Parathyroid adenoma (tissue), 2 donors: Measurements from ENCODE around the gene MOGAT2.

ENCODE experiments used
- H2AFZ ChIP-seq: fragments of 300-600 bp; sonication (generic); one replicate; pipeline ENCODE4 v1.7.0; 2017; ENCODE audit warnings: antibody characterized with exemption, mild to moderate bottlenecking
- H3K27ac ChIP-seq: fragments of 300-600 bp; sonication (generic); one replicate; pipeline ENCODE4 v1.7.0; 2017
- H3K27me3 ChIP-seq: fragments of 300-600 bp; sonication (generic); one replicate; pipeline ENCODE4 v1.7.0; 2017; ENCODE audit warnings: low read length; ENCODE audit not compliant: control insufficient read depth, insufficient read depth
- H3K36me3 ChIP-seq: fragments of 300-600 bp; sonication (generic); one replicate; pipeline ENCODE4 v1.7.0; 2017; ENCODE audit warnings: low read length; ENCODE audit not compliant: control insufficient read depth, insufficient read depth
- H3K4me1 ChIP-seq: fragments of 300-600 bp; sonication (generic); one replicate; pipeline ENCODE4 v1.7.0; 2017; ENCODE audit warnings: control low read depth
- H3K4me2 ChIP-seq: fragments of 300-600 bp; sonication (generic); one replicate; pipeline ENCODE4 v1.7.0; 2017; ENCODE audit warnings: low read length
- H3K4me3 ChIP-seq: fragments of 300-600 bp; sonication (generic); one replicate; pipeline ENCODE4 v1.7.0; 2017; ENCODE audit warnings: low read depth, low read length
- H3K79me2 ChIP-seq: fragments of 300-600 bp; sonication (generic); one replicate; pipeline ENCODE4 v1.7.0; 2017; ENCODE audit warnings: control low read depth
- H3K9ac ChIP-seq: fragments of 300-600 bp; sonication (generic); one replicate; pipeline ENCODE4 v1.7.0; 2017; ENCODE audit warnings: mild to moderate bottlenecking
- H3K9me3 ChIP-seq: fragments of 300-600 bp; sonication (generic); one replicate; pipeline ENCODE4 v1.7.0; 2017; ENCODE audit warnings: low read length; ENCODE audit not compliant: control insufficient read depth
- CTCF ChIP-seq: fragments of 300-600 bp; sonication (generic); IDR thresholded peaks from one replicate; pipeline ENCODE4 v1.7.0; 2017; ENCODE audit warnings: antibody characterized with exemption, mild to moderate bottlenecking
- donor health status: primary hyperparathyroidism.

Gene MOGAT2

DNA sequence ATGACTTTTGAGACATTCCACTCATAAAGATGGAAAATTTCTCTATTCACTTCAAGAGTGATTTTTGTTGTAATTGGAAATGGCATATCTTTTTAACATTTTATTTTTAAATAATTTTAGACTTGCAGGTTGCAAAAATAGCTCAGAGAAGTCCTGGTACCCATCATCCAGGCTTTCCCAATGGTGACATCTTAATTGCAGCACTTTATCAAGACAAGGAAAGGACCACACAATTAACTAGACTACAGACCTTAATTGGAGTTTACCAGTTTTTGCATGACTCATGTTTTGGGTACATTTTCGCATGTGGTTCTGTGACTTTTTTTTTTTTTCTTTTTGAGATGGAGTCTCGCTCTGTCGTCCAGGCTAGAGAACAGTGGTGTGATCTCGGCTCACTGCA is 25.8 kb upstream of the MOGAT2 start:
- no peaks in the 10 kb centered on the region for H3K79me2 ChIP-seq
- H3K36me3 ChIP-seq, result no peaks in the 10 kb centered on the region
- H3K9ac ChIP-seq, result no peak overlapping the region
- no peak overlapping the region for H2AFZ ChIP-seq
- H3K27me3 ChIP-seq, result no peaks in the 10 kb centered on the region
- no peak overlapping the region for H3K4me3 ChIP-seq
- H3K9me3 ChIP-seq, result no peaks in the 10 kb centered on the region
- no peak overlapping the region for H3K4me2 ChIP-seq
- no peaks in the 10 kb centered on the region for H3K4me1 ChIP-seq
- TF ChIP-seq CTCF, result no peak
- no peak overlapping the region for H3K27ac ChIP-seq

DNA sequence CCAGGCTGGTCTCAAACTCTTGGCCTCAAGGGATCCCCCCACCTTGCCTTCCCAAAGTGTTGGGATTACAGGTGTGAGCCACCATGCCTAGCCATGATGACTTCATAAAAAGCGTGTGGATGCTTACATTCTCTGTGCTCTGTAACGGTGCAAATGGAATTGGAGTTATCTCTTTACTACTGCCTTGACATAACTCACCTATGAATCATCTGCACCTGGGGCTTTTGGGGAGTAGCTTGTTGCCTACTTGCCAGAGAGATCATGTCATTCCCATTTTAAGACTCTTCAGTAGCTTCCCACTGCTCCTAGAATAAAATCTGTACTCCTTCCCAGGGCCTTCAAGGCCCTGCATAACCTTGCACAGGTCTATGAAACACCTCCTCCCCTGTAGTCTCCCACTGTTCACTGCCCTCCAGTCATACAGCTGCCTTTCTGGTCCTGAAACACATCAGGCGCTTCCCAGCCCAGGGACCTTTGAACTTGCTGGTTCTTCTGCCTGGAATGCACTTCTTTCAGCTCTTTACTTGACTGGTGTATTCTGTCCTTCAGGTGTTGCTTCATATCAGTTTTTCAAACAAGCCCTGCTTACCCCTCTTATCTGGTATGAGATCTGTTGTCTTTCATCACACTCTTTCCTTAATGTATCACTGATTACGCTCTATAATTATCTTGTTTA is 19.6 kb upstream of the MOGAT2 start:
- H3K4me3 ChIP-seq, result no peak overlapping the region
- no peak overlapping the region for H3K4me2 ChIP-seq
- no peaks in the 10 kb centered on the region for H3K36me3 ChIP-seq
- H3K27ac ChIP-seq, result no peak overlapping the region
- H2AFZ ChIP-seq, result no peak overlapping the region
- no peaks in the 10 kb centered on the region for H3K4me1 ChIP-seq
- TF ChIP-seq CTCF, result no peak
- H3K79me2 ChIP-seq, result no peaks in the 10 kb centered on the region
- H3K9me3 ChIP-seq, result no peaks in the 10 kb centered on the region
- no peak overlapping the region for H3K9ac ChIP-seq
- no peaks in the 10 kb centered on the region for H3K27me3 ChIP-seq

- H3K4me1 ChIP-seq, result no peaks in the 10 kb centered on the region
- H3K4me3 ChIP-seq, result no peak overlapping the region
- H2AFZ ChIP-seq, result no peak overlapping the region
- H3K27ac ChIP-seq, result no peak overlapping the region
- no peaks in the 10 kb centered on the region for H3K36me3 ChIP-seq
- no peaks in the 10 kb centered on the region for H3K79me2 ChIP-seq
- no peak for TF ChIP-seq CTCF
- H3K9ac ChIP-seq, result no peak overlapping the region
- no peak overlapping the region for H3K4me2 ChIP-seq
- no peaks in the 10 kb centered on the region for H3K9me3 ChIP-seq
- H3K27me3 ChIP-seq, result no peaks in the 10 kb centered on the region
Measured at GRCh38 chr11:75700940-75701339, 16.7 kb upstream of the MOGAT2 start.

DNA sequence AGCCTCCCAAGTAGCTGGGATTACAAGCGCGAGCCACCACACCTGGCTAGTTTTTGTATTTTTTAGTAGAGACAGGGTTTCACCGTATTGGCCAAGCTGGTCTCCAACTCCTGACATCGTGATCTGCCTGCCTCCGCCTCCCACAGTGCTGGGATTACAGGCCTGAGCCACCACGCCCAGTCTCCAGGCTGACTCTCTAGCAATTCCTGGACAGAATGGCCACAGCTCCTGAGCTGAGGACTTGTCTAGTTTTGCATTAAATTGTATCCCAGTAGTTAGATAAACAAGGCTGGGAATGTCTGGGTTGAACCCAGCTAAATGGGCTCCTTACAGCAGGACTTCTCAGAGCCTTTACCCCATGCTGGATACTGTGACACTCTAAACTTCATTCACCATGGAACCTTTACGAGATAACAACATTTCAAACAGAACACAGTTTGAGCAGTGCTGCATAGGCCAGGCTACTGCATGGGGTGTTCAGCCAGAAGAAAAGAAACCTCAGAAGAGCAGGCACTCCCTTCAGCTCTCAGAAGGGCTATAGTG is 13.9 kb upstream of the MOGAT2 start:
- no peak overlapping the region for H3K4me3 ChIP-seq
- H3K79me2 ChIP-seq, result no peaks in the 10 kb centered on the region
- H3K9ac ChIP-seq, result no peak overlapping the region
- no peaks in the 10 kb centered on the region for H3K9me3 ChIP-seq
- no peak for TF ChIP-seq CTCF
- no peak overlapping the region for H3K4me2 ChIP-seq
- no peaks in the 10 kb centered on the region for H3K36me3 ChIP-seq
- no peaks in the 10 kb centered on the region for H3K27me3 ChIP-seq
- no peak overlapping the region for H3K27ac ChIP-seq
- H3K4me1 ChIP-seq, result no peaks in the 10 kb centered on the region
- H2AFZ ChIP-seq, result no peak overlapping the region

DNA sequence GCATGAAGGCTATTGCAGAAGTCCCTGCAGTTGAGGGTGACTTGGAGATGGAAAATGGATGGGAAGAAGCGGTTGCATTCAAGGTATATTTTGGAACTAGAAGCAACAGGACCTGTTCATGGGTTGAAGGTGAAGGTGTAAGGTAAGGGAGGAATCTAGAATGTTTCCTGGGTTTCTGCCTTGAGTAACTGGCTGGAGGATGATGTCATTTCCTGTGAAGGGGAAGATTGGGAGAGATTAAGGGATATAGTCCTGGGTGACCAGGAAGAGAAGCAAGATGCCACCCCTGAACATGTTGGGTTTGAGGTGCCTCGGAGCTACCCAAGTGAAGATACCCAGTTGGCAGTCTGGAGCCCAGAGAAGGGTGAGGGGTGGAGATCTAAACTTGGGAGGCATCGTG is 12.1 kb upstream of the MOGAT2 start:
- Histone ChIP-seq H3K4me3 (no peak overlapping the region), H3K9me3 (no peaks in the 10 kb centered on the region), H3K27me3 (no peaks in the 10 kb centered on the region), H3K36me3 (no peaks in the 10 kb centered on the region), H3K9ac (no peak overlapping the region), H3K4me2 (no peak overlapping the region), H2AFZ (no peak overlapping the region), H3K79me2 (no peaks in the 10 kb centered on the region), H3K27ac (no peak overlapping the region), H3K4me1 (no peaks in the 10 kb centered on the region)
- no peak for TF ChIP-seq CTCF
